ENCODE measurements around the gene PPBP. TPM values are rescaled to one million over a fixed set of nuclear protein-coding genes. Genes with fewer than 3 reads are reported as not detected.

Gene PPBP
- total and polyA plus RNA-seq, 8 donors: 0.31 TPM; not detected in 7

DNA sequence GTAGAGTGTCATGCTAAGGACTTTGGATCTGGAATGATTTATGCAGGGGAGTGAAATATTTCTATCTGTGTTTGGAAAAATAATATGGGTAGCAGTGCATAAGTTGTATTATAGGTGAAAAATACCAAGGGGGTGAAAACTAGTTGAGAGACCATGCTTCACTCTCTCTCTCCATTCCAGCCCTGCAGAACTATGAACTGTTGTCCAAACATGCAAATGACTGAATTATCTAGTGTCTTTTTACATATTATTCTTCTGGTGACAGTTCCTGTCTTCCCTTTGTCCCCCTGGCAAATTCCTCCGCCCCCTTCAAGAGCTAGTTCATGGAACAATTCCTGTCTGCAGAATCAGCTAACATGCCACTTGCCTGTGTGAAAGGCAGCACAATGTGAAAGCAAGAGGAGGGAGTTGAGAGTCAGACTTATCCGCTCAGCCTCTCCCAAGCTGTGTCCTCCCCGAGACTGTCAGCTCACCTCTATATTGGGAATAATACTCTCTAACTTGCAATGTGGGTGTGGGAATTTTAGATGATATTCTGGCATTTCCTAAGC, 8.5 kb downstream of the PPBP start:
- intact Hi-C loops (cut with DNase I): no loop called here
- no peak for DNase-seq
- H3K27ac ChIP-seq: no peak overlapping the region
- H3K36me3 ChIP-seq: no peaks in the 10 kb centered on the region
- no peaks in the 10 kb centered on the region for H3K9me3 ChIP-seq
- H3K4me1 ChIP-seq: no peaks in the 10 kb centered on the region
- H3K27me3 ChIP-seq: no peaks in the 10 kb centered on the region
- FAIRE-seq: no peak
- TF ChIP-seq, protein P1, sequence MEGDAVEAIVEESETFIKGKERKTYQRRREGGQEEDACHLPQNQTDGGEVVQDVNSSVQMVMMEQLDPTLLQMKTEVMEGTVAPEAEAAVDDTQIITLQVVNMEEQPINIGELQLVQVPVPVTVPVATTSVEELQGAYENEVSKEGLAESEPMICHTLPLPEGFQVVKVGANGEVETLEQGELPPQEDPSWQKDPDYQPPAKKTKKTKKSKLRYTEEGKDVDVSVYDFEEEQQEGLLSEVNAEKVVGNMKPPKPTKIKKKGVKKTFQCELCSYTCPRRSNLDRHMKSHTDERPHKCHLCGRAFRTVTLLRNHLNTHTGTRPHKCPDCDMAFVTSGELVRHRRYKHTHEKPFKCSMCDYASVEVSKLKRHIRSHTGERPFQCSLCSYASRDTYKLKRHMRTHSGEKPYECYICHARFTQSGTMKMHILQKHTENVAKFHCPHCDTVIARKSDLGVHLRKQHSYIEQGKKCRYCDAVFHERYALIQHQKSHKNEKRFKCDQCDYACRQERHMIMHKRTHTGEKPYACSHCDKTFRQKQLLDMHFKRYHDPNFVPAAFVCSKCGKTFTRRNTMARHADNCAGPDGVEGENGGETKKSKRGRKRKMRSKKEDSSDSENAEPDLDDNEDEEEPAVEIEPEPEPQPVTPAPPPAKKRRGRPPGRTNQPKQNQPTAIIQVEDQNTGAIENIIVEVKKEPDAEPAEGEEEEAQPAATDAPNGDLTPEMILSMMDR (IDR thresholded peaks at IDR 0.05): no peak
- ATAC-seq: no peak
- WGBS, 2 donors: 89 to 92% methylated on average over 3 of the region's 3 CpGs
- H3K4me3 ChIP-seq: no peak overlapping the region

DNA sequence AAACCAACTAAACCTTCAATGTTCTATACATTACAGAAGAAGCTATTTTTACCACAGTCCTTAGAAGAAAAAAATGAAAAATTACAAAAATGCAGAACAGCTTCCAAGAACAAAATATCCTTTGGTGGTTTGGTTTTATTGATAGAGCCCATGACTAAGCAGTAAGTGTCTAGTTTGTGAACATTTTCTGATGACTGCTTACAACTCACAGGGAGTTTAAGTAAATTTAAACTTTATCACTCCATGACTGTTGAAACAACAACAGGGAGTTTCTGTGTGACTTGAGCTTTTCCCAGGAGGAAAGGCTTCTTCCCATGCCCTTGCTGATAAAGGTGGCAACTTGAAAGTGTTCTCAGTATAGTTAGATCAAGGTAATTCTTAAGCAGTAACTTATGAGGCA, 9.1 kb downstream of the PPBP start:
- Histone ChIP-seq H3K9me3 (no peaks in the 10 kb centered on the region), H3K4me1 (no peaks in the 10 kb centered on the region), H3K27me3 (no peaks in the 10 kb centered on the region), H3K4me3 (no peak overlapping the region), H3K36me3 (no peaks in the 10 kb centered on the region), H3K27ac (no peak overlapping the region)
- intact Hi-C loops (cut with DNase I): no loop called here
- no peak for DNase-seq
- TF ChIP-seq, protein P1 (IDR thresholded peaks at IDR 0.05): no peak
- FAIRE-seq: no peak
- ATAC-seq: peak in 1 of 4 donors; percentile 36

DNA sequence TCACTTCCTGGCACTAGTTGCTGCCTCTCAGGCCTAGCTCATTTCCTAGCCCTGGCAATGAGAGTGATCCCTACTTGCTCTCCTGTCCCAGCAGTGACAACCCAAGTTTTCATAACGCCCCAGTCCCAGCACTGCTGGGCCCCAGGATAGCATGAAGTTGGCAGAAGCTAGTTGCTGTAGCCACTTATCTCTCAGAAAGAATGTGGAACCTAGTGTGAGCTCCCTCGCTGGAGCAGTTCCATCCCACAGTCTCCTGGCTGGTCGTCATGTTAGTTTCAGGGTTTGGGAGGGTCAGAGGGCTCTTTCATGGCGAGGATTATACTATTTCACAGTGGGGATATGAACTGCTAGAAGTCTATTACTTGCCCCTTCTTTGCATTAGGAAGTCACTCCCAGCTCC, 11.3 kb downstream of the PPBP start:
- no peak for ATAC-seq
- FAIRE-seq: no peak
- WGBS, 2 donors: 72% methylated on average over 4 of the region's 4 CpGs
- H3K9me3 ChIP-seq: no peaks in the 10 kb centered on the region
- no peaks in the 10 kb centered on the region for H3K36me3 ChIP-seq
- TF ChIP-seq, protein P1 (IDR thresholded peaks at IDR 0.05): no peak
- DNase-seq: no peak
- no peak overlapping the region for H3K27ac ChIP-seq
- intact Hi-C loops (cut with DNase I): no loop called here
- no peaks in the 10 kb centered on the region for H3K4me1 ChIP-seq
- no peak overlapping the region for H3K4me3 ChIP-seq
- no peaks in the 10 kb centered on the region for H3K27me3 ChIP-seq

DNA sequence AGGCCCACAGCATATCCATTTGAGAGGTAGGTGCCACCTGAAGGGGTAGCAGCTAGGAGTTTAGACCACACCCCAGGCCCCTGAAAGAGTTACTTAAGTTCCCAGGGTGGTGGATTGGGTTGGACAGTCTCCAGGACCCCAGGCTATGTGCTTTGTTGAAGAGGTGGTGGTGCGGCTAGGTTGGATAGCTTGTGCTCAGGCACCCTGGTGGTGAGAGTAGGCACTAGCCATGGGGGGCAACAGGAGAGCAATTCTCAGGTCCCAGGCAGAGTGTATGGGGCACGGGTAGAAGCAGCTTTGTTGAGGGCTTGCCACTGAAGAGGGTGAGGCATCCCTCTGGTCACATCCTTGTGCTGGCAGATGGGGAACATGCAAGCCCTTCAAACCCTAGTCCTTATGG, 11.8 kb downstream of the PPBP start:
- DNase-seq (no peak), ATAC-seq (no peak), FAIRE-seq (no peak)
- intact Hi-C loops (cut with DNase I): no loop called here
- Histone ChIP-seq H3K27me3 (no peaks in the 10 kb centered on the region), H3K4me1 (no peaks in the 10 kb centered on the region), H3K9me3 (no peaks in the 10 kb centered on the region), H3K27ac (no peak overlapping the region), H3K36me3 (no peaks in the 10 kb centered on the region), H3K4me3 (no peak overlapping the region)
- WGBS, 2 donors: 83 to 100% methylated on average over 2 of the region's 2 CpGs
- TF ChIP-seq, protein P1 (IDR thresholded peaks at IDR 0.05): no peak

DNA sequence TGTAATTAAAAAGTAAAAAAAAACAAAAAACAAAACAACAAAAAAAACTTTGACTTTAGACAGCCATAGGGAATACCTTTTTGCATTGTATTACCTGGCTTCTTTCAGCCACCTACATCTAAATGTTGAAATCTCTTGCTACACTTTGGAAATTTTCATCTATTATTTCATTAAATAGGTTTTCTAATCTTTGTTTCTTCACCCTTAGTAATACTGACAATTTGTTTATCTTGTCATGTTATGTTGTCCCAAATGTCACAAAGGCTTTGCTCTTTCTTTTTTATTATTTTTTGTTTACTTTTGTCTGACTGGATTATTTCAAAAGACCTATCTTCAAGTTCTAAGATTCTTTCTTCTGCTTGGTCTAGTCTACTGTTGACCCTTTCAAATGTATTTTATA, 13.6 kb downstream of the PPBP start:
- H3K27me3 ChIP-seq: no peaks in the 10 kb centered on the region
- FAIRE-seq (no peak), DNase-seq (no peak), ATAC-seq (no peak)
- H3K27ac ChIP-seq: no peak overlapping the region
- TF ChIP-seq, protein P1 (IDR thresholded peaks at IDR 0.05): no peak
- H3K4me1 ChIP-seq: no peaks in the 10 kb centered on the region
- intact Hi-C loops (cut with DNase I): no loop called here
- H3K4me3 ChIP-seq: no peak overlapping the region
- no peaks in the 10 kb centered on the region for H3K9me3 ChIP-seq
- H3K36me3 ChIP-seq: no peaks in the 10 kb centered on the region

Measured in pancreas (tissue), 10 donors.